ENCODE measurements around the gene KDM5C. TPM values are rescaled to one million over a fixed set of nuclear protein-coding genes. Genes with fewer than 3 reads are reported as not detected.
A peak's percentile ranks its signal among the peaks of the same experiment; 100 is the strongest.

Gene KDM5C
- total and polyA plus RNA-seq, 4 donors = 36.1 to 112 (median 78.5) TPM

- Histone ChIP-seq H3K36me3 (ENCODE audit: control insufficient read depth in 4 of 4, insufficient read depth in 4 of 4, low read length in 4 of 4) (peaks cover 0 to 4% (median 1%) of the 10 kb centered on the region in 4 donors), H3K27me3 (ENCODE audit: control insufficient read depth in 3 of 3, insufficient read depth in 3 of 3, low read length in 2 of 3) (peaks cover 0 to 43% (median 15%) of the 10 kb centered on the region in 3 donors), H3K9me3 (ENCODE audit: control insufficient read depth in 4 of 4, insufficient read depth in 3 of 4, low read length in 3 of 4) (peaks cover 0 to under 1% (median 0%) of the 10 kb centered on the region in 4 donors), H3K4me1 (ENCODE audit: control insufficient read depth in 5 of 5, insufficient read depth in 5 of 5, low read length in 5 of 5) (no peaks in the 10 kb centered on the region), H3K27ac (ENCODE audit: low read depth in 1 of 2, low read length in 1 of 2) (no peak overlapping the region), H3K9ac (ENCODE audit: insufficient read depth in 1 of 2, low read length in 2 of 2) (no peak overlapping the region), H3K4me3 (no peak overlapping the region)
- ATAC-seq (ENCODE audit: insufficient read depth, low FRiP score) = no peak
- 90 to 96% methylated on average over 13 to 19 of the region's 19 CpGs for WGBS, 2 donors
- DNase-seq = no peak
- TF ChIP-seq, protein P1, sequence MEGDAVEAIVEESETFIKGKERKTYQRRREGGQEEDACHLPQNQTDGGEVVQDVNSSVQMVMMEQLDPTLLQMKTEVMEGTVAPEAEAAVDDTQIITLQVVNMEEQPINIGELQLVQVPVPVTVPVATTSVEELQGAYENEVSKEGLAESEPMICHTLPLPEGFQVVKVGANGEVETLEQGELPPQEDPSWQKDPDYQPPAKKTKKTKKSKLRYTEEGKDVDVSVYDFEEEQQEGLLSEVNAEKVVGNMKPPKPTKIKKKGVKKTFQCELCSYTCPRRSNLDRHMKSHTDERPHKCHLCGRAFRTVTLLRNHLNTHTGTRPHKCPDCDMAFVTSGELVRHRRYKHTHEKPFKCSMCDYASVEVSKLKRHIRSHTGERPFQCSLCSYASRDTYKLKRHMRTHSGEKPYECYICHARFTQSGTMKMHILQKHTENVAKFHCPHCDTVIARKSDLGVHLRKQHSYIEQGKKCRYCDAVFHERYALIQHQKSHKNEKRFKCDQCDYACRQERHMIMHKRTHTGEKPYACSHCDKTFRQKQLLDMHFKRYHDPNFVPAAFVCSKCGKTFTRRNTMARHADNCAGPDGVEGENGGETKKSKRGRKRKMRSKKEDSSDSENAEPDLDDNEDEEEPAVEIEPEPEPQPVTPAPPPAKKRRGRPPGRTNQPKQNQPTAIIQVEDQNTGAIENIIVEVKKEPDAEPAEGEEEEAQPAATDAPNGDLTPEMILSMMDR (IDR thresholded peaks at IDR 0.05; ENCODE audit: control extremely low read depth, extremely low read depth) = no peak
Measured at GRCh38 chrX:53250556-53250955, 25.5 kb upstream of the KDM5C start.

GRCh38 chrX:53249408-53250042, 24.5 kb upstream of the KDM5C start:
- Histone ChIP-seq H3K9me3 (ENCODE audit: control insufficient read depth in 4 of 4, insufficient read depth in 3 of 4, low read length in 3 of 4) (no peaks in the 10 kb centered on the region), H3K4me3 (no peak overlapping the region), H3K27ac (ENCODE audit: low read depth in 1 of 2, low read length in 1 of 2) (no peak overlapping the region), H3K9ac (ENCODE audit: insufficient read depth in 1 of 2, low read length in 2 of 2) (no peak overlapping the region), H3K27me3 (ENCODE audit: control insufficient read depth in 3 of 3, insufficient read depth in 3 of 3, low read length in 2 of 3) (peaks cover 0 to 44% (median 15%) of the 10 kb centered on the region in 3 donors), H3K4me1 (ENCODE audit: control insufficient read depth in 5 of 5, insufficient read depth in 5 of 5, low read length in 5 of 5) (no peaks in the 10 kb centered on the region), H3K36me3 (ENCODE audit: control insufficient read depth in 4 of 4, insufficient read depth in 4 of 4, low read length in 4 of 4) (peaks cover 0 to 4% (median 1%) of the 10 kb centered on the region in 4 donors)
- no peak for ATAC-seq (ENCODE audit: insufficient read depth, low FRiP score)
- 97 to 100% methylated on average over 1 of the region's 1 CpG for WGBS, 2 donors
- TF ChIP-seq, protein P1 (IDR thresholded peaks at IDR 0.05; ENCODE audit: control extremely low read depth, extremely low read depth) = no peak
- peak in 1 of 3 donors; percentile 20 for DNase-seq

- H3K36me3 ChIP-seq (ENCODE audit: control insufficient read depth in 4 of 4, insufficient read depth in 4 of 4, low read length in 4 of 4) = peaks cover 0 to 6% (median 1%) of the 10 kb centered on the region in 4 donors
- peaks cover 0 to 48% (median 18%) of the 10 kb centered on the region in 3 donors for H3K27me3 ChIP-seq (ENCODE audit: control insufficient read depth in 3 of 3, insufficient read depth in 3 of 3, low read length in 2 of 3)
- H3K4me3 ChIP-seq = no peak overlapping the region
- H3K27ac ChIP-seq (ENCODE audit: low read depth in 1 of 2, low read length in 1 of 2) = no peak overlapping the region
- 93 to 99% methylated on average over 10 of the region's 10 CpGs for WGBS, 2 donors
- ATAC-seq (ENCODE audit: insufficient read depth, low FRiP score) (no peak), DNase-seq (no peak)
- TF ChIP-seq, protein P1 (IDR thresholded peaks at IDR 0.05; ENCODE audit: control extremely low read depth, extremely low read depth) = no peak
- H3K9me3 ChIP-seq (ENCODE audit: control insufficient read depth in 4 of 4, insufficient read depth in 3 of 4, low read length in 3 of 4) = no peaks in the 10 kb centered on the region
- no peak overlapping the region for H3K9ac ChIP-seq (ENCODE audit: insufficient read depth in 1 of 2, low read length in 2 of 2)
- no peaks in the 10 kb centered on the region for H3K4me1 ChIP-seq (ENCODE audit: control insufficient read depth in 5 of 5, insufficient read depth in 5 of 5, low read length in 5 of 5)
Measured at GRCh38 chrX:53247928-53248327, 22.9 kb upstream of the KDM5C start.

All from lung (tissue), 12 donors.